Measurements from ENCODE around the gene ERMP1.

Gene ERMP1

GRCh38 chr9:5773324-5773999 is 59.5 kb downstream of the ERMP1 start:
- no peak for DNase-seq

GRCh38 chr9:5767968-5768932 is 64.7 kb downstream of the ERMP1 start:
- DNase-seq = no peak

- no peak for DNase-seq
These were observed 68.6 kb downstream of the ERMP1 start for GRCh38 chr9:5764130-5764868.

GRCh38 chr9:5762421-5762820 is 70.5 kb downstream of the ERMP1 start:
- no peak for DNase-seq

GRCh38 chr9:5760338-5760737 is 72.6 kb downstream of the ERMP1 start:
- no peak for DNase-seq

- no peak for DNase-seq
These were observed 76.3 kb downstream of the ERMP1 start for GRCh38 chr9:5756633-5757032.

GRCh38 chr9:5750569-5750968 is 82.3 kb downstream of the ERMP1 start:
- no peak for DNase-seq

GRCh38 chr9:5749306-5749705 is 83.6 kb downstream of the ERMP1 start:
- DNase-seq = no peak

GRCh38 chr9:5748438-5748837 is 84.5 kb downstream of the ERMP1 start:
- no peak for DNase-seq

- no peak for DNase-seq
These were observed 89.8 kb downstream of the ERMP1 start for GRCh38 chr9:5743109-5743508.

- no peak for DNase-seq
These were observed 96.2 kb downstream of the ERMP1 start for GRCh38 chr9:5736563-5737346.

GRCh38 chr9:5735072-5735471 is 97.8 kb downstream of the ERMP1 start:
- no peak for DNase-seq
